Stimulated activated CD4-positive, alpha-beta T cell treated with anti-CD3 and anti-CD28 coated beads, Interleukin-4, amount 100 ng/mL, for 1 hour (primary cell): Measurements from ENCODE around the gene KCNJ9.
A peak's percentile ranks its signal among the peaks of the same experiment; 100 is the strongest.
"Not testable (repeated sequence)": the region's sequence is repeated elsewhere in the genome, so short reads cannot be mapped to it uniquely, and the experiment has no call there.

ENCODE experiments used
- DNase-seq: peaks from one replicate; pipeline ENCODE4 v3.0.0-alpha.2; 2020

Gene KCNJ9

DNA sequence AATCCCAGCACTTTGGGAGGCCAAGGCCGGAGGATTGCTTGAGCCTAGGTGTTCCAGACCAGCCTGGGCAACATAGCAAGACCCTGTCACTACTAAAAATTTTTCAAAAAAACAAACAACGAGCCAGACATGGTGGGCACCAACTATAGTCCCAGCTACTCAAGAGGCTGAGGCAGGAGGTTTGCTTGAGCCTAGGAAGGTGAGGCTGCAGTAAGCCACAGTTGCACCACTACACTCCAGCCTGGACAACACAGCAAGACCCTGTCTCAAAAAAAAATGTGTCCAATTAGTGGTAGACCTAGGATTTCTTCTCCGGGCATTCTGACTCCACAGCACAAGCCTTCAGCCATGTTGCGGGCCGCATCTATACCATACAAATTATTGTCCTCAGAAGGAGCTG, 23.8 kb downstream of the KCNJ9 start:
- no peak for DNase-seq

DNA sequence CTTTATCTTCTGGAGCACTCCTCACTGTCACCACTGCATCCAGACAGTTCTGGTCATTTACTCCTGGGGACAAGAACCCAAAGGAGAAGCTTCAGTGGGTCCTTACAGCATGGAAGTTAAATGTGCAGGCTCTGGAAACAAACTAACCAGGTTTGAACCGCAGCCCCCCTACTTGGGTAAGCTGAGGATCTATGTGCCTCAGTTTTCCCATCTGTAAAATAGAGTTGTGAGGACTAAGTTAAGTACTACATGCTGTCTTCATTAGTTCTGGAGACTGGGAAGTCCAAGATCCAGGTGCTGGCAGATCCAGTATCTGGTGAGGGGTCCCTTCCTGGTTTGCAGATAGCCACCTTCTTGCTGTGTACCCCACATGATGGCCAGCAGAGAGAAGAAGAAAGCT, 26.2 kb downstream of the KCNJ9 start:
- no peak for DNase-seq

DNA sequence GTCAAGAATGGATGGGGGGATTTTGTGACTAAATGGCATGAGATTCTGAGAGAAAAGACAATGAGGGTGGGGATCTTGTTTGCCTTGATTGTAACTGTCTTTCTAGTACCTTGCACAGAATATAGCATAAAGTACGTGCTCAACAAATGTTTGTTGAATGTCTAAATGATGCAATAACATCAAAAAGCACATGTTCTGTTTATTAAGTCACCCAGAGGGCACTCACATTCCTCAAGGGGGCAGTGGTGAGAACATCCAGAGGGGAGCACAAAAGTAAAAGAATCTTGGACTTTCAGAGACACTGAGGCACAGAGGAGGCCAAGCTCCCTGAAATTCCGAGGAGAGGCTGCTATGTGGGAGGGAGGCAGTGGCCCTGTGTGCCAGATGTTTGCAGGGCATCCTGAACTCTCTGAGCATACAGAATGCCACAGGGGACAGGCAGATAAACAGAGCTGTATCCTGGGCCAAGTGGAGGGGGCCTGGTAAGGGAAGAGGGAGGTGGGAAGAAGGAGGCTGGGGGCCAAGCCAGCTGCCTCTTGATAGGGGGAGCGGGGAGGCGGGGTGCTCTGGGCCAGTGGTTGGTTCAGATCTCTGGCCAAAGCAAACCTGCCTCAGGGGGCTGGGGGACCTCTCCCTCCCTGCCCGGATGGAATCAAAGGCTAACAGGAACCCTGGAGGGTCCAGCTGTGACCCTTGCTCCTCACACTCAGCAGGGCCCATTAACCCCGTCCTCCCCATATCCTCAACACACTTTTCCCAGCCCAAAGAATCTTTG, 27.7 kb downstream of the KCNJ9 start:
- peak; percentile 36 for DNase-seq

GRCh38 chr1:160109686-160110085, 28.3 kb downstream of the KCNJ9 start:
- DNase-seq = no peak

DNA sequence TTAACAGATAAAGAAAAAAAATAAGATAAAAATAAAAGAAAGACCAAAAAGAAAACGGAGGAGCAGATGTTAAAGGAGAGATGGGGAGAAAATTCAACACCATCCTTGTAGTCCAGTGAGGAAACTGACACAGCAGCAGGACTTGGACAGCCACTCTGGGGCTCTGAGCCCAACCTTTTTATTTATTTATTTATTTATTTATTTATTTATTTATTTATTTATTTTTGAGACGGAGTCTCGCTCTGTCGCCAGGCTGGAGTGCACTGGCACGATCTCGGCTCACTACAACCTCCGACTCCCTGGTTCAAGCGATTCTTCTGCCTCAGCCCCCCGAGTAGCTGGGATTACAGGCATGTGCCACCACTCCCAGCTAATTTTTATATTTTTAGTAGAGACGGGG, 30.1 kb downstream of the KCNJ9 start:
- DNase-seq = not testable (repeated sequence)

- no peak for DNase-seq
Observed at GRCh38 chr1:160112357-160112756, 31.0 kb downstream of the KCNJ9 start.

DNA sequence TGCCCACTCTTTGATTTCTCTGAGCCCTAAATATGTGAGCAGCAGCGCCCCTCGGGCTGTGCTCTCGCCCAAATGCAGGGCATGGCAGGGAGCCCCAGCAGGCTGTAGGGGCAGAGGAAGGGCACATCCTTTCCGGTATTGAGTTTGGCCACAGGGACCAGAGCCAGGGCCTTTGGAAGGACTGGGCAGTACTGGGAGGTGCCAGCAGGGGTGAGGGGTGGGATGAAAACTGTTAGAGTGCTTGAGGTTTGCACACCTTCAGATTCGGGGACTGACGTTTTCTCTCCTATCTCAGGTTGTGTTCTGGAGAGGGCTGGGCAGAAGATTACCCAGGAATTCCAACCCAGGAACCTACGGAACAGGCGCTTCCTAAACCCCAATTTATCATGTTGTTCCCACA, 32.1 kb downstream of the KCNJ9 start:
- DNase-seq = no peak

DNA sequence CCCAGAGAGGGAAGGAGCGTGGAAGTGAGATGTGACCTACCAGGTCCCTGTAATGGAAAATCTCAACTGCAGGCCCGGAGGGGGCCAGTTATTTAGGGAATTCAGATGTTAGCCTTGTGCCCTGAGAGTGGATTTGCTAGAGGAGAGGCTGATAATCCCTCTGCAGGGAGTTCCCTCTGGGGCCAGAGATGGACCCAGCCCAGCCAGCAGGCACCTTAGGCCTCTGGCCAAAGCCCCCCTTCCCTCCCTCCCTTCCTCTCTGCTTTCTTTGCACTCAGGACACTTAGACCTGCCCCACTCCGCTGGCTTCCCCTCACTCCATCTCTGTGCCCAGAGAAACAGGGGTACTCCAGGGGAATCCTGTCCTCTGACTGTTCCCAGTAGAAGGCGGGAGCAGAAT, 32.7 kb downstream of the KCNJ9 start:
- no peak for DNase-seq

- DNase-seq = no peak
Observed at GRCh38 chr1:160115545-160116282, 34.4 kb downstream of the KCNJ9 start, which contains the start of gene ATP1A2. ATP1A2 (plus strand) TSS chr1:160115759; CDS start chr1:160115862, 103 bp downstream.

DNA sequence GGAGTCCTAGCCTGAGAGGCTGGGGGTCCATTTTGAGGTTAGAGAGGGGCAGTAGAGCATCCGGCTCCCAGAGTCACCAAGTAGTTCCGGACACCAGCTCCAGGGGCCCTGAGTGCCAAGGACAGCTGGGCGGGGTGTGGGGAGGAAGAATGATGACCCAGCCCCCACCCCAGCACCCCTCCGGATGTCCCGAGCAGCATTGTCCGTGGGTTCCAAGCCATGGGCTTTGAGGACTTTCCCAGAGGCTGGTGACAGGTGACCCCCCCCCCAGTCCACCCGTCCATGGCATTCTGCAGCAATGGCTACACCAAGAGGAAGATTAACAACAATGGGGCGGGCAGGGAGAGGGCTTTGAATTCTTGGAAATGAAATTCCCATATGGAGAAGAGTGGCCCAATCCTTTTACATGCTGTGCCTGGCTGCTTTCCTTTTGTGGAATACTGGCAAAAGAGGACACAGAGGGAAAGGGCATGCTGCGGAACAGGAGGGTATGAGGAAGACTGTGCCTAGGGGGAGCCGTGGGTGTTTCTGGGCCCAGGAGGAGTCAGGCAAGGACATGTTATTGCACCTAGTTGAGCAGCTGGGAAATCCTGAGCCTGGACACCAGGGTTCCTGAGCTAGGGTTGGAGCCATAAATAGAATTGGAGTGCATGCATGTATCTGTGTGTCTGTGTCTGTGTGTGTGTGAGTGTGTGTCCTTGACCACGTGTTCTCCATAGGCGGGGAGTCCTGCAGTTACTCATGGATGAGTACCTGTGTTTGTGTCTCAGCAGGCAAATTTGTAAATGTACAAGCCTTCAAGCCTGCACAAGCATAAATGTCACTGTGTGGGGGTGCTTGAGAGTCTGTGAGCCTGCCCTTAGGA, 35.2 kb downstream of the KCNJ9 start:
- no peak for DNase-seq

GRCh38 chr1:160117300-160117699, 36.0 kb downstream of the KCNJ9 start:
- DNase-seq = no peak

DNA sequence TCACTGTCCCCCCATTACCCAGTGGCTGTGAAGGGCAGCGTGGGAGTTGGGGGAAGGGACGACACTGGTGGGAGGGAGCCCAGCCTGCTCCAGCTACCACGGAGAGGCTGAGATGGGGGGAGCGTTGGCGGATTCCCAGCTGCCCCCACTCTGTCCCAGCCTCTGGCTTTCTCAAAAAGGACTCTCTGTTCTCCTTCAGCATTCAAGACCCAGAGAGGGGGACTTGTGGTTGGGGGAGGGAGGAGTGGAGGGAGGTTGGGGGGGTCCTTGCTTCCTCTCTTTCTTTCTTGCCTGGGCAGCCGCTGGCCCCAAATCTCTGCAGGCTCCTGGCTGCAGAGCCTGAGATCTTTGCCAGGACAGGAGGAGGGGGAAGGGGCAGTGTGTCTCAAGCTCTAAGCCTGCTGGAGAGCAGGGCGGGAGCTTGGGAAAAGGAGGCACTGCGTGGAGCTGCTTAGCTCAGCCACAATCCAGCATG, 36.4 kb downstream of the KCNJ9 start:
- no peak for DNase-seq

GRCh38 chr1:160118928-160119327, 37.6 kb downstream of the KCNJ9 start:
- DNase-seq = no peak

- DNase-seq = no peak
Observed at GRCh38 chr1:160120797-160121196, 39.5 kb downstream of the KCNJ9 start.

GRCh38 chr1:160121388-160121787, 40.0 kb downstream of the KCNJ9 start:
- no peak for DNase-seq

- DNase-seq = no peak
Observed at GRCh38 chr1:160122978-160123495, 41.7 kb downstream of the KCNJ9 start.

GRCh38 chr1:160123726-160124125, 42.4 kb downstream of the KCNJ9 start:
- DNase-seq = no peak

GRCh38 chr1:160124705-160125478, 43.6 kb downstream of the KCNJ9 start:
- DNase-seq = no peak

DNA sequence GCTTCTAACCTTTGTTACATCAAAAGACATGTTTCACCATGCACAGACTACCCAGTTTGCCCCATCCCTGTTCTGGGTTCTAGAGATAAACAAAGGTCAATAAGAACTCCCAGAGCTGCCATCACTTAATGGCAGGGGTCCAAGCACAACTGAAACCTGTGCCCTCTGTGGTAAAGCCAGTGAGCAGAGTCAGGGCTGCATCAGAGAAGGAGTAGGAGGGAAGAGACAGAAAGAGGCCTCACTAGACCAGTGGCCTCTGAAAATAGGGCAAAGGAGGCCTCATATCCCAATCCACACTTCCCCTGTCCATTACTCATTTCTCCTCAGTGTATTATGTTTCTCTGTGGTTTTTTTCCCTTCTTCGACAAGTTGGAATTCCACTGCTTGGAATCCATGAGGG, 44.4 kb downstream of the KCNJ9 start:
- DNase-seq = no peak

GRCh38 chr1:160126342-160126741, 45.0 kb downstream of the KCNJ9 start:
- not testable (repeated sequence) for DNase-seq

DNA sequence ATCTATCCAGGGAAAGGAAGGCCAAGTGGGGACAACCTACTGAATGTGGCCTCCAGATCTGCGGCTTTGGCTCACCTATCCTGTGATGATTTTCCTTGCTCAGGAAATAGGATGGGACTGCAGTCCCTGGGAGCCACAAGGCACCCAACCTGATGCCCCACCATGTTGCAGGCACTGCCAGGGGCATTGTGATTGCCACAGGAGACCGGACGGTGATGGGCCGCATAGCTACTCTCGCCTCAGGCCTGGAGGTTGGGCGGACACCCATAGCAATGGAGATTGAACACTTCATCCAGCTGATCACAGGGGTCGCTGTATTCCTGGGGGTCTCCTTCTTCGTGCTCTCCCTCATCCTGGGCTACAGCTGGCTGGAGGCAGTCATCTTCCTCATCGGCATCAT, 46.0 kb downstream of the KCNJ9 start:
- DNase-seq = no peak

- DNase-seq = no peak
Observed at GRCh38 chr1:160127865-160128523, 46.7 kb downstream of the KCNJ9 start.
